Stimulated activated naive CD8-positive, alpha-beta T cell treated with anti-CD3 and anti-CD28 coated beads, Interleukin-15, amount 100 ng/mL, for 72 hours (primary cell): Measurements from ENCODE around the gene C1S.
"Not testable (repeated sequence)": the region's sequence is repeated elsewhere in the genome, so short reads cannot be mapped to it uniquely, and the experiment has no call there.

Experiments
- ATAC-seq: fragments of 150-1000 bp; cut with Tn5 transposase; 2 replicates; pipeline ENCODE4 v1.10.0; 2021; ENCODE audit warnings: mild to moderate bottlenecking, moderate library complexity
- DNase-seq, 2 donors: peaks; one replicate each; pipeline ENCODE4 v3.0.0; 2021 to 2022
- H3K27ac Mint-ChIP-seq, 2 donors: one replicate each; pipeline ENCODE4 v1.8.0; 2022; ENCODE audit warnings: mild to moderate bottlenecking in 2 of 2, mixed read lengths in 2 of 2, moderate library complexity in 2 of 2
- H3K27me3 Mint-ChIP-seq: one replicate; pipeline ENCODE4 v1.8.0; 2022; ENCODE audit warnings: mixed read lengths
- H3K4me1 Mint-ChIP-seq: one replicate; pipeline ENCODE4 v1.8.0; 2022; ENCODE audit warnings: mild to moderate bottlenecking, mixed read lengths
- H3K4me3 Mint-ChIP-seq, 2 donors: one replicate each; pipeline ENCODE4 v1.8.0; 2022; ENCODE audit warnings: mild to moderate bottlenecking in 2 of 2, mixed read lengths in 2 of 2, moderate library complexity in 1 of 2
- H3K9me3 Mint-ChIP-seq, 2 donors: one replicate each; pipeline ENCODE4 v1.8.0; 2022; ENCODE audit warnings: mixed read lengths in 2 of 2

The C1S gene

GRCh38 chr12:7035463-7035862 lies 25.1 kb upstream of the C1S start:
- peaks cover 9% of the 10 kb centered on the region for H3K4me1 Mint-ChIP-seq
- no peaks in the 10 kb centered on the region for H3K27me3 Mint-ChIP-seq
- no peak for DNase-seq
- no peak for ATAC-seq
- no peak overlapping the region for H3K27ac Mint-ChIP-seq
- H3K9me3 Mint-ChIP-seq = no peaks in the 10 kb centered on the region
- no peak overlapping the region for H3K4me3 Mint-ChIP-seq

- not testable (repeated sequence) for H3K9me3 Mint-ChIP-seq, H3K27ac Mint-ChIP-seq, DNase-seq, ATAC-seq, H3K4me1 Mint-ChIP-seq, H3K27me3 Mint-ChIP-seq, H3K4me3 Mint-ChIP-seq
Observed at GRCh38 chr12:7037411-7037810, 23.1 kb upstream of the C1S start.

DNA sequence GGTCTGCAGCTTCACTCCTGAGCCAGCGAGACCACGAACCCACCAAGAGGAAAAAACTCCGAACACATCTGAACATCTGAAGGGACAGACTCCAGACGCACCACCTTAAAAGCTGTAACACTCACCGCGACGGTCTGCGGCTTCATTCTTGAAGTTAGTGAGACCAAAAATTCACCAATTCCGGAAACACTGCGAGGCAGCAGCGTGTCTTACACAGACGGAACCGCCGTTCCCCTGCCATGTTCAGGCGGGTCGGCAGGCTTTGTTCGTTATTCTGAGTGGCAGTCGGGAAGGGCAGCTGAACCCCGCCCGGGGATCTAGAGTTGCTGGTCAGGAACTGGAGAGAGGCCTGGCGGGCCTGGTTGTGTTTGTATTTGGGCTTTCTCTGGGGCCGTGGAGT lies 21.9 kb upstream of the C1S start:
- Mint-ChIP-seq H3K4me3 (no peak overlapping the region), H3K4me1 (peaks cover 9% of the 10 kb centered on the region), H3K9me3 (no peaks in the 10 kb centered on the region), H3K27ac (no peak overlapping the region), H3K27me3 (no peaks in the 10 kb centered on the region)
- no peak for DNase-seq
- ATAC-seq = no peak

DNA sequence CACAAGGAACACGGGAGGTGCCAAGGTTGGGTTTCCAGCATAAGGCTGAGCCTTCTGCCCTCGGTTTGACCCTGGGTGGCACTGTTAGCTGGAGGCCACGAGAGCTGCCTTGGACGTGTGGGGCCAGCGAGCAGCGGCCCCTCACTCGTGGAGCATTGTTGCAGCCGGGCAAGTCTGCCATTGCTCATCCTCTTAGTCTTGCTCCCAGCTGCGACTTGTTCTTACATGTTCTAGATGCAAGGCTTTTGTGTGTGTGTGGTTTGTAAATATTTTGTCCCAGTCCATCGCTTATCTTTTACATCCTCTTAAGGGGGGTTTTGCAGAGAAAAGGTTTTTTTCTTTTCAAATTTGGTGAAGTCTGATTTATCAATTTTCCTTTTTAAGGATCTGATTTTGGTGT lies 21.1 kb upstream of the C1S start:
- no peaks in the 10 kb centered on the region for H3K27me3 Mint-ChIP-seq
- H3K4me3 Mint-ChIP-seq = no peak overlapping the region
- H3K27ac Mint-ChIP-seq = no peak overlapping the region
- ATAC-seq (no peak), DNase-seq (no peak)
- no peaks in the 10 kb centered on the region for H3K9me3 Mint-ChIP-seq
- peaks cover 9% of the 10 kb centered on the region for H3K4me1 Mint-ChIP-seq

GRCh38 chr12:7042842-7043241 lies 17.7 kb upstream of the C1S start:
- Mint-ChIP-seq H3K27me3 (no peaks in the 10 kb centered on the region), H3K9me3 (no peaks in the 10 kb centered on the region), H3K27ac (no peak overlapping the region), H3K4me1 (peaks cover 13% of the 10 kb centered on the region), H3K4me3 (no peak overlapping the region)
- DNase-seq (no peak), ATAC-seq (no peak)

DNA sequence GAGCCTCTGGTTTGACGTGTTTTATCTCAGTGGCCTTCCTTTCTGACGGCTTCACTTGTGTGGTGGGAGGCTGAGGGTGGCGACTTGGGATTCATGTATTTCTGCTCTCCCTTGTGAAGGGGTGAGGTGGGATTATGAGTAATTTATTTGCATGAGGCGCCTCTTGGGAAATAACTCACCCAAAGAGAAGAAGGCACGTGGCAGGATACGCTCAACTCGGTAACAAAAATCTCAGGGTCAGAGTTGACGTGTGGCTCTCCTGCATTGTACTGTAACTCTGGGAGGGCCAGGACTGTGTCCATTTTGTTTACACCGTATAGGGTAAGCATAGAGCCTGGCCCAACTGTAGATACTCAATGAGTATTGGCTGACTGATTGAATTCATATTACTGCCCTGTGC lies 14.6 kb upstream of the C1S start:
- H3K4me3 Mint-ChIP-seq = no peak overlapping the region
- no peaks in the 10 kb centered on the region for H3K9me3 Mint-ChIP-seq
- ATAC-seq = no peak

DNA sequence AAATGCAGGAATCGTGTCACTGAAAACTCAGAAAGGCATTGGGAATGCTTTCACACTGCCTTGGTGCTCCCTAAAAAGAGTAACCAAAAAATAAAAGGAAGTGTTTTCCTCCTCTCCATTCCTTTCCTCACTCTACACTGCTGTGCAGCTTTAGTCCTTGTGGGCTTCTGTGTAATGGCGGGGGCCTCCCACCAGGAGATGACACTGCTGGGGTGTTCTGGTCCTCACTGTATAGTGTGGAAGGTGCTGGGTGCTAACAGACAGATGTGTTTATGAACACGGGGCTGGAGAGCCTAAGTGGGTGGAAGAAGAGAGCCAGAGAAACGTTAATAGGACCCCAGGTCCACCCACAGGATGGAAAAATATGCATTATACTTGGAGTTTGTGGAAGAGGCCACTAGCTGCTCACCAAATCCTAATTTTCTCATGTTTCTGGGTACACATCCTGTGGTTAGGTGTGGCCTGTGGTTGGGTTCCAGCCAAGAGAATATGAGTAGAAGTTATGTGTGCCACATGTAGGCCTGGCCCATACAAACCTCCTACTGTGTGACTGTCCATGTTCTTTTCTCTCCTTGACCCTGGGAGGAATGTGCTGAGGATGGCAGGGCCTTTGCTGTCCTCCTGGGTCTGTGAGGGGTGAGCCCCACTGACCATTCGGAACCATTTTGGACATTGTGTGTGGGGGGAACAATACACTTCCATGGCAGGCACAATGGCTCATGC lies 14.0 kb upstream of the C1S start:
- H3K27ac Mint-ChIP-seq = no peak overlapping the region
- no peaks in the 10 kb centered on the region for H3K9me3 Mint-ChIP-seq
- ATAC-seq (peak; percentile 60), DNase-seq (no peak)
- H3K4me3 Mint-ChIP-seq = no peak overlapping the region
- H3K27me3 Mint-ChIP-seq = peaks cover 2% of the 10 kb centered on the region
- peaks cover 16% of the 10 kb centered on the region for H3K4me1 Mint-ChIP-seq

More for the DNA sequence above, 14.6 kb upstream of the C1S start:
- DNase-seq = no peak
- H3K27me3 Mint-ChIP-seq = no peaks in the 10 kb centered on the region
- peaks cover 16% of the 10 kb centered on the region for H3K4me1 Mint-ChIP-seq
- H3K27ac Mint-ChIP-seq = no peak overlapping the region

- Mint-ChIP-seq H3K9me3 (no peaks in the 10 kb centered on the region), H3K4me1 (peaks cover 16% of the 10 kb centered on the region), H3K4me3 (no peak overlapping the region), H3K27me3 (peaks cover 10% of the 10 kb centered on the region), H3K27ac (no peak overlapping the region)
- ATAC-seq = no peak
- DNase-seq = no peak
Observed at GRCh38 chr12:7047306-7047705, 13.2 kb upstream of the C1S start.

DNA sequence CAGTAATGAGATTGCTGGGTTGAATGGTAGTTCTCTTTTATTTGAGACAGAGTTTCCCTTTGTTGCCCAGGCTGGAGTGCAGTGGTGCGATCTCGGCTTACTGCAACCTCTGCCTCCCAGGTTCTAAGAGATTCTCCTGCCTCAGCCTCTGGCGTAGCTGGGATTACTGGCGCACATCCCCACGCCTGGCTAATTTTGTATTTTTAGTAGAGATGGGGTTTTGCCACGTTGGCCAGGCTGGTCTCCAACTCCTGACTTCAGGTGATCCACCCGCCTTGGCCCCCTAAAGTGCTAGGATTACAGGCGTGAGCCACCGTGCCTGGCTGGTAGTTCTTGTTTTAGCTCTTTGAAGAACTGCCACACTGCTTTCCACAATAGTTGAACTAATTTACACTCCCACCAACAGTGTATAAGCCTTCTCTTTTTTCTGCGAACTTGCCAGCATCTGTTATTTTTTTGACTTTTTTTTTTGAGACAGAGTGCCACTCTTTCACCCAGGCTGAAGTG lies 11.0 kb upstream of the C1S start:
- not testable (repeated sequence) for H3K4me3 Mint-ChIP-seq, DNase-seq, H3K9me3 Mint-ChIP-seq, H3K27ac Mint-ChIP-seq, ATAC-seq
- H3K4me1 Mint-ChIP-seq = peaks cover 16% of the 10 kb centered on the region
- H3K27me3 Mint-ChIP-seq = peaks cover 22% of the 10 kb centered on the region

GRCh38 chr12:7049973-7050372 lies 10.5 kb upstream of the C1S start:
- Mint-ChIP-seq H3K4me1 (peaks cover 16% of the 10 kb centered on the region), H3K27me3 (peaks cover 22% of the 10 kb centered on the region)
- H3K4me3 Mint-ChIP-seq, ATAC-seq, H3K27ac Mint-ChIP-seq, H3K9me3 Mint-ChIP-seq, DNase-seq: not testable (repeated sequence)

DNA sequence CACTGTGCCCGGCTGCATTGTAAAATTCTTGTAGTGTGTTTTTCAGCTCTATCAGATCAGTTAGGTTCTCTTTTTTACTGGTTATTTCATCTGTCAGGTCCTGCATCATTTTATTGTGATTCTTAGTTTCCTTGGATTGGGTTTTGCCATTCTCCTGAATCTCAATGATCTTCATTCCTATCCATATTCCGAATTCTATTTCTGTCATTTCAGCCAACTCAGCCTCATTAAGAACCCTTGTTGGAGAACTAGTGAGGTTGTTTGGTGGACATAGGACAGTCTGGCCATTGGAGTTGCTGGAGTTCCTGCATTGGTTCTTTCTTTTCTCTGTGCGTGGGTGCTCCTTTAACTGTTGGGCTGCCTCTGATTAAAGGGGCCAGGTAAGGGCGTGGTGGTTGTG lies 5.6 kb upstream of the C1S start:
- ATAC-seq (no peak), DNase-seq (no peak)
- Mint-ChIP-seq H3K27me3 (peaks cover 29% of the 10 kb centered on the region), H3K27ac (no peak overlapping the region), H3K9me3 (no peaks in the 10 kb centered on the region), H3K4me1 (no peaks in the 10 kb centered on the region), H3K4me3 (no peak overlapping the region)

DNA sequence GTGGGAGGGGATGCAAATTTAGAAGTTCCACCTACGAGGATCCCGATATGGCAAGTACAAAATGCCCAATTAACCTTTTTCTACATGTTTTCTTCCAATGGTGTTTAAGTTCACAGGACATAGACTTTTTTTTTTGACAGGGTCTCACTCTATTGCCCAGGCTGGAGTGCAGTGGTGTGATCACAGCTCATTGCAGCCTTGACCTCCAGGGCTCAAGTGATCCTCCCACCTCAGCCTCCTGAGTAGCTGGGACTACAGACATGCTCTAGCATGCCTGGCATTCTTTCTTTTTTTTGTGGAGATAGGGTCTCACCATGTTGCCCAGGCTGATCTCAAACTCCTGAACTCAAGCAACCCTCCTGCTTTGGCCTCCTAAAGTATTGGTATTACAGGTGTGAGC lies 4.8 kb upstream of the C1S start:
- H3K9me3 Mint-ChIP-seq, H3K27ac Mint-ChIP-seq, H3K4me3 Mint-ChIP-seq, ATAC-seq, H3K4me1 Mint-ChIP-seq, DNase-seq: not testable (repeated sequence)
- peaks cover 37% of the 10 kb centered on the region for H3K27me3 Mint-ChIP-seq

GRCh38 chr12:7058163-7058845 lies 2.2 kb upstream of the C1S start:
- DNase-seq (no peak), ATAC-seq (no peak)
- Mint-ChIP-seq H3K4me3 (no peak overlapping the region), H3K27me3 (peaks cover 27% of the 10 kb centered on the region), H3K9me3 (no peaks in the 10 kb centered on the region), H3K4me1 (peaks cover 6% of the 10 kb centered on the region), H3K27ac (no peak overlapping the region)

- ATAC-seq = no peak
- DNase-seq = no peak
- H3K4me3 Mint-ChIP-seq = no peak overlapping the region
- H3K27ac Mint-ChIP-seq = no peak overlapping the region
- peaks cover 25% of the 10 kb centered on the region for H3K27me3 Mint-ChIP-seq
- H3K9me3 Mint-ChIP-seq = no peaks in the 10 kb centered on the region
- peaks cover 6% of the 10 kb centered on the region for H3K4me1 Mint-ChIP-seq
Observed at GRCh38 chr12:7058850-7059395, 1.6 kb upstream of the C1S start.

- Mint-ChIP-seq H3K4me1 (peaks cover 6% of the 10 kb centered on the region), H3K27me3 (peaks cover 25% of the 10 kb centered on the region), H3K4me3 (no peak overlapping the region), H3K27ac (no peak overlapping the region), H3K9me3 (no peaks in the 10 kb centered on the region)
- ATAC-seq = no peak
- no peak for DNase-seq
Observed at GRCh38 chr12:7059780-7060179, 738 bp upstream of the C1S start.

- no peak for DNase-seq
- no peaks in the 10 kb centered on the region for H3K9me3 Mint-ChIP-seq
- H3K27me3 Mint-ChIP-seq = peaks cover 25% of the 10 kb centered on the region
- H3K4me1 Mint-ChIP-seq = peaks cover 6% of the 10 kb centered on the region
- H3K27ac Mint-ChIP-seq = no peak overlapping the region
- H3K4me3 Mint-ChIP-seq = no peak overlapping the region
- no peak for ATAC-seq
Observed at GRCh38 chr12:7061138-7061537, 620 bp downstream of the C1S start.
